GM18508 (cell line): Measurements from ENCODE around the gene STAMBPL1.
"Not testable (repeated sequence)": the region's sequence is repeated elsewhere in the genome, so short reads cannot be mapped to it uniquely, and the experiment has no call there.

Source experiments
- ATAC-seq: cut with Tn5 transposase; IDR thresholded peaks from one replicate; pipeline ENCODE4 v1.9.1; 2021; ENCODE audit warnings: moderate number of reproducible peaks; ENCODE audit not compliant: insufficient read depth, unreplicated experiment

STAMBPL1 gene

DNA sequence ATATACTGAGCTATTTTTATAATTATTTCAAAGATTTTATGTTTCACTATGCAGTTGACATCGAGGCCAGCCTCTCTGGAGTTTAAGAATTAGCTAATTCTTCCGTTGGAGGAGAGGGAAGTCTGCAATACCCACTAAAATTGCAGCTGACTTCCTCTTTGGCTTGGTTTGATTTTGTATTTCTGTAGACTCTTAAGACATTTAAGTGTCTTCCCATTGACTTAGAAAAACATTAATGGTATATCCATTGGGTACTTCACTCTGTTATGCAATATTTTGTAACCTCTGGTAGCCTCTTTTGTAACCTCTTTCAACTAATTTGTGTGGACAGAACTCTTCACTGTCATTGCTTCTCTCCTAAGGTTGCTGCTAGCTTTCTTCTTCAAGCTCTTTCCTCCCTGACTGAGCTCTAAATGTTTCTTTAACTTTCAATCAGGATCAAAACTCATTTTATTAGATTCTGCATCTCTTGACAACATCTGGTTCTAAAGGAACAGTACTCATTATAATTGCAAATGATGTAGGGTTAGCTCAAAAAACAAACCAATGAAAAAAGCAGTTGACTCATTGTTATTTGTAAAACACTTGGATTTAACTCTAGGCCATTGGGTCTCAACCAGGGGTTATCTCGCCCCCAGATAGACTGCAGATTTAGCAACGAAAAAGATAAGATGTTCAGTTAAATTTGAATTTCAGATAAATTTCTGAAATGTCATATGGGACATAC lies 26.7 kb upstream of the STAMBPL1 start:
- no peak for ATAC-seq

DNA sequence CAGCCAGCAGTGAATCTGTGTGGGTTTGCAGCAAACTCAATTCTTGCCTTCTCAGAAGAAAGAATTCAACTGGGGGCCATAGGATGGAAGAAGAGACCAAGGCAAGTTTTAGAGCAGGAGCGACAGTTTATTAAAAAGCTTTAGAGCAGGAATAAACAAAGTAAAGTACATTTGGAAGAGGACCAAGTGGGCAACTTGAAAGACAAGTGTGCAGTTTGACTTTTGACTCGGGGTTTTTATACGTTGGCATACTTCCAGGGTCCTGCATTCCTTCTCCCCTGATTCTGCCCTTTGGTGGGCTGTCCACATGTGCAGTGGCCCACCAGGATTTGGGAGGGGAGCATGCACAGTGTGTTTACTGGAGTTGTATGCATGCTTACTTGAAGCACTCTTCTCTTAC lies 25.4 kb upstream of the STAMBPL1 start:
- ATAC-seq: no peak

- ATAC-seq: no peak
Measured at GRCh38 chr10:88857831-88858230, 22.2 kb upstream of the STAMBPL1 start.

- no peak for ATAC-seq
Measured at GRCh38 chr10:88858491-88858890, 21.6 kb upstream of the STAMBPL1 start.

GRCh38 chr10:88861036-88861435 lies 19.0 kb upstream of the STAMBPL1 start:
- ATAC-seq: no peak

GRCh38 chr10:88865281-88865876 lies 14.7 kb upstream of the STAMBPL1 start:
- ATAC-seq: no peak

DNA sequence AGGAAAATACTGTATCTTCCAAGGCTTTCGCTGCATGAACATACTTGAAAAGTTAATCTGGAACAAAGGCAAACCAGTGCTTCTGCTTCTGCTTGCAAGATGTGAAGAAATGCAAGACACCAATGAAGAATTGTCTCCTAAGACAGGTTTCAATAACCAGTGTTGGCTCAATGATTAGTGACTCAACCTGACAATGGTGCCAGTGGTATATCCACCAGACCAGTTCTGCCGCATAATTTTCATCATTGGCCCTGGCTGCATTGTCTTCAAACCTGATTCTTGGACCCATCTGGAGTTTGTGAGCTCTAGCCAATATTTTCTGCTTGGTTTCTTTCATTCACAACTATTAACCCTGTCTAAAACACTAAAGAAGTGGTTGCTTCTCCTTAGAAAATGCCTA lies 13.6 kb upstream of the STAMBPL1 start:
- ATAC-seq: no peak

DNA sequence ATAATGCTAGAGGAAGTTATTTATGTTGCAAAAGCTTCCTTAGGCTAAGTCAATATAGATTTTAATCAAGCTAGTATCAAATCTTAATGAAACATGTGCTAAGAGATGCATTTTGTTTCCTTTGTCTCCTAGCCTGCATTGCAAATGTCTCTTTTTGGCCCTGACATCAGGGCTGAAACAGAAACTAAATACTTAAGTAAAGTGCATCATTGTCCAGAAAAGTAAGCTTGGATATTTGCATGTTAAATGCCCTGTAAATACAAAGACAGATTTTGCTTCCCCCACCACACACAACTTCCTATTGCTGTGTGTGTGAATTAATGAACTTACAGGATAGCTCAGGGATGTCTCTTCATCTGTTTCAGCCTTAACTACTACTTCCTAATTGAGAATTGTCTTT lies 10.0 kb upstream of the STAMBPL1 start:
- no peak for ATAC-seq

- no peak for ATAC-seq
Measured at GRCh38 chr10:88873757-88874156, 6.3 kb upstream of the STAMBPL1 start.

DNA sequence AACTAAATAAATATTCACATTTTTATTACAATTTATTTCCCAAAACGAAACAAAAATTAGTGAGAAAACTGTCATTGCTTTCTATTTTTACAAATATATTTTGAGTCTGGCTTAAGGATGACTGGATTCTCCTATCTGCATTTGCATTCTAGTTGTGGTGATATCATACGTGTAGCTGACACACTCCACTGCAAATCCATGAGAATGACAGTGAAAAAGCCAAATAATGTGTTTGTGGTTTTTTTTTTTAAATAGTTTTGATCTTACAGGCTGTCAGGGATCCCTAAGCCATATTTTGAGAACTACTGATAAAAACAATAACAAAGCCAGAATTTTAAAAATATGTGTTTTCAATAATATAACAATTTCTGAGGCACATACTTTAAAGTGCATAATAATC lies 5.8 kb upstream of the STAMBPL1 start:
- no peak for ATAC-seq

DNA sequence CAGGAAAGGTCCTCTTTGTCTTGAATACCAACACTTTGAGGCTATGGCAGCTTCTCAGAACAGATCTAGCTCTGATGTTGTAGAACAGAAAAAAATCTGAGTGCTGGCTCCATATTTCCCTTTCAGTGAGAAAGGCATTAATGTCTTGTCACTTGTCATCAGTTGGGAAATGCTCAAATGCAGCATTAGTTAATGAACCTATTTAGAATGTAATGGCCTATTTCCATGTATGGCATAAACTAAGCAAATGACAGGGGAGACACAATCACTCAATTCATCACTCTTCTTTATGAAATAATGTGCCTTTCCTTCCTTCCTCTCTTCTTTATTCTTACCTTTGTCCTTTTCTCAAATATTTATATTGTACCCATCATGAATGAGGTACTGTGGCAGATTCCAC lies 5.0 kb upstream of the STAMBPL1 start:
- no peak for ATAC-seq

DNA sequence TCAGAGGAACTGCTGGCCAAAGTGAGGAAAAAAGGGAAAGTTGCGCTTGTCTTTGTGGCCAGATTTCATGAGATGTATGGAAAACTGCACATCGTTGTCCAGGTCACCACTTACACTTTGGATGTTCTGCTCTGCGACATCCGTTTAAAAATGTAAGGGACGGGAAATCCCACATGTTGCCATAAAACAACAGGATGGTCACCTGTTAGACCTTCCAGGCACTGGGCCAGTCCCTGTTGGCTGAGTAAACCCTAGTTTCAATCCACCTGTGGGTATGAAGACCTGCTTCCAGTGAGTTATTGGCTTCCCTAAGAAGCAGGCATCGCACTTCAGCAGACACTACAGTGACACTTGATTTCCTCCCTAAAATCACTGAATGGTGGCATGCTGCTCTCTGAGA lies 2.7 kb upstream of the STAMBPL1 start:
- no peak for ATAC-seq

GRCh38 chr10:88880282-88881076 lies 434 bp downstream of the STAMBPL1 start:
- ATAC-seq: peak; percentile 48

DNA sequence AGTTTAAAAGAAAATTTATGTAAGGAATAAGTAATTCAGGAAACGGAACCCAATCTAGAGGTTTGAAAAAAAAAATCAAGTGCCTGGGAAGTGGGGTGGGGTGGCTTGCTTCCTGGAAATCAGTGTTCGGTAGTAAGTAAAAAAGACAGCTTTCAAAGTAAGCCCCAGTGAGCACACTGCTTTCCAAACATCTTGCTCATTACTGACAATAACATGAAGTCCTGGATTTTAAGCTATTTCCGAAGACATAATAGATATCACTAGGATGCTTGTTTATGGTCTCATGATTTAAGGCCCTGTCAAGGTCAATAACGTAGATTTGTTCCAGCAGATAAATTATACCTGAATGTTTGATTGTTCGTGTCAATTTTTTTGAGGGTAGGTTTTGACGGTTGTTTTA lies 1.3 kb downstream of the STAMBPL1 start:
- no peak for ATAC-seq

DNA sequence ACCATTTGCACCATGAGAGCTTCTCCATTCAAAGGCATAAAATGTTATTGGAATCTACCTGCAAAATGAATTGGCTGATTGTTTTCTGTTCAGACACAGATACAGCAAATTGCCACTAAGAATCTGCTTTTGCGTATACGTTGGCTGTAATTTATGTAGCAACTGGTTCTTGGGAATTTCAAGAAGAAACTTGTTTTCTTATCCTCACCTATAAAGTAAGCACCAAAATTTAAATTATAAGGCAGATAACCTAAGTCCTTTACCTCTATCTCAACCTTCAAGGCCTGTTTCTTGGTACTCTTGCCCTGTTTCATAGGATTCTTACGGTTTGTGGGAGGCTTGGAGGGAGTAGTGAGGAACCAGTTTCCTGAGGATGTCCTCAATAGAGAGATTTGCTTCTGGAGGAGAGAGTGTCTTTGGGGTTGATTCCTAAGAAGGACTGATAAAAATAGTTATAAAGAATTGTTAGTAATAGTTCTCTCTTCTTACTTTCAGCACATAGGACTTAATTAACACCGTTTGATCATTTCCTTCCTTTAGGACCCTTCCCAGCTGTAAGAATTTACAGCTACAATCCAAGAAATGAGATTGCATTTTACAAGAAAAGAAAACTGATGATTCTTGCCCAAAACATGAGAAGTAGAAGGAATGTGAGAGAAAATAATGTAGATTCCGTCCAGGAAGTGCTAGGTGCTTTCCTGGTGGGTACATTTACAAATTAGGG lies 2.0 kb downstream of the STAMBPL1 start:
- no peak for ATAC-seq

DNA sequence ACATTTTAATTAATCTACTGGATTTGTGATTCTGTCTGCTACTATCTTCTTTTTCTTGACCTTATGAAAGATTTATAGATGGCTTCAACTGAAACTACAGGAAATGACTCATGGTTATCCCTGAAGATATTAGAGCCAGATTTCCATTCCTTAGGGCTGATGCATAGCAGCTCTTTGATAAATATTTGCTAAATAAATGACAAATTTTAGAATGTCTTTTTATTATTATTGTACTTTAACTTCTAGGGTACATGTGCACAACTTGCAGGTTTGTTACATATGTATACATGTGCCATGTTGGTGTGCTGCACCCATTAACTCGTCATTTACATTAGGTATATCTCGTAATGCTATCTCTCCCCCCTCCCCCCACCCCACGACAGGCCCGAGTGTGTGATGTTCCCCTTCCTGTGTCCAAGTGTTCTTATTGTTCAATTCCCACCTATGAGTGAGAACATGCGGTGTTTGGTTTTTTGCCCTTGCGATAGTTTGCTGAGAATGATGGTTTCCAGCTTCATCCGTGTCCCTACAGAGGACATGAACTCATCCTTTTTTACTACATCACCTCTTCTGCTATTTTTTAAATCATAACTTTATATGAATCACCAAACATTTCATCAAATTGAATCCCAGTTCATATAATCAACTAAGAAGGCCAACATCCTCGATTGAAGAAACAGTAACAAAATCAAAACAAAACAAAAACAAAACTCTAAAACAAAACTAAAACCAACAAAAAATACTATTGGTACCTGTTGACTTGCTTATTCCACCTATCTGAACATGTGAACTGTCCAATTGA lies 2.8 kb downstream of the STAMBPL1 start:
- not testable (repeated sequence) for ATAC-seq

GRCh38 chr10:88883448-88883809 lies 3.4 kb downstream of the STAMBPL1 start:
- no peak for ATAC-seq

DNA sequence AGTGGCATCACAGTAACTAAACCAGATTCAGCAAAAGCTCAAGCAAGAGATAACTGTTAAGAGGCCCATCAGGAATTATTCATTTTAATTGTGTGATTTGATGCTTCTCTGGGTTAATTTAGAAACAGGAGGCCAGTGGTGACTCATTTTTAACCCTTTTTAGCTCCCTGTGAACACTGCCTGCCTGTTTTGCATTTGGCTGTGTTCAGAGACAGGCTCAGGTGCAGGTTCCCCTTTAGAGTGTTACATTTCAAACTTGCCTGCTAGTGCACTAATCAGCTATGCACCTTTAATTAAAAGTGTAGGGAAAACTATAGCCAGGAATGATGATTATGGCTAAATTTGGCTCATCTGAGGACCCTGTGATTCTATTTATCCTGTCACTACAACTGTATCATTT lies 6.5 kb downstream of the STAMBPL1 start:
- ATAC-seq: no peak

GRCh38 chr10:88888810-88889445 lies 8.9 kb downstream of the STAMBPL1 start:
- ATAC-seq: no peak
